NOMO-1 (cell line): Measurements from ENCODE around the gene GPN3.
A peak's percentile ranks its signal among the peaks of the same experiment; 100 is the strongest.
"Not testable (repeated sequence)": the region's sequence is repeated elsewhere in the genome, so short reads cannot be mapped to it uniquely, and the experiment has no call there.

Experiments
- DNase-seq, 2 experiments: peaks; one replicate each; lab custom pipeline; 2025; ENCODE audit not compliant: unreplicated experiment in 2 of 2; lab: John Stamatoyannopoulos, UW

GPN3 gene

DNA sequence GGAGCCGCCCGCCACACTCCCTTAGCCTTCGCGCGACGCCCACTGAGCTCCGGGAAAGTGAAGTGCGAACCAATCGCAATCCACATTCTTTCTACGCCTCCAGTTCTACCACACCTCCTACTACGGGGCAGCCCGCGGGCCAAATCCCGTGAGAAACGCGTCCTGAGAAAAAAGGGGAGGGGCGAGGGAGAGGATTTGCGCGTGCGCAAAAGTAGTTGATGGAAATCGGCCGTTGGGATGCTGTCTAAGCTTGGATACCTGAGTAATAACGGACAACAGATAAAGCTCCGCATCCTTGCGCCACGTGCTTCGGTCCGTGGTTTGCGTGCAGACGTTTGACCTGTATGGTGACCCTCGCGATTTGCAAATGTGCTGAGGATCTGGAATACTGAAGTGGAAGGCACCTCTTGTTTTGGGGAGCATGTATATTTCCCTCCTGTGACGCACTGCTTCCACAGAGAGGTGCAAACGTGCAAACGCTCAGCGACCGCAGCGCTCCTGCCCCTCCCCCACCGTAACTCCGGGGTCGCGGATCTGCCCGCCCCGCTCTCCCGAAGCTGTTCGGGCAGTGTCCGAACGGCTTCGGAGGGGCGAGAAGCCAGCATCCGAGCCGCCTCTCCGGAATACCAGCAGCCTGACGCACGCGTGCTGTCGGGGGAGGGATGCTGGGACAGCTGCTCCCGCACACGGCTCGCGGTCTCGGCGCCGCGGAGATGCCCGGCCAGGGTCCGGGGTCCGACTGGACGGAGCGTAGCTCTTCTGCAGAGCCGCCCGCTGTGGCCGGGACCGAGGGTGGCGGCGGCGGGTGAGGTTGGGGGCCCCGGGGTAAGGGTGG is at the start of gene GPN3, which contains the start of gene FAM216A:
TSS of gene GPN3 (minus strand) at position 44 of the 835 bp plus-strand sequence. CDS start 54 bp downstream, outside the sequence.
TSS of gene FAM216A (plus strand) at position 632 of the 835 bp plus-strand sequence. CDS start at position 663, 31 bp downstream.
- DNase-seq, result peak; percentile 98

DNA sequence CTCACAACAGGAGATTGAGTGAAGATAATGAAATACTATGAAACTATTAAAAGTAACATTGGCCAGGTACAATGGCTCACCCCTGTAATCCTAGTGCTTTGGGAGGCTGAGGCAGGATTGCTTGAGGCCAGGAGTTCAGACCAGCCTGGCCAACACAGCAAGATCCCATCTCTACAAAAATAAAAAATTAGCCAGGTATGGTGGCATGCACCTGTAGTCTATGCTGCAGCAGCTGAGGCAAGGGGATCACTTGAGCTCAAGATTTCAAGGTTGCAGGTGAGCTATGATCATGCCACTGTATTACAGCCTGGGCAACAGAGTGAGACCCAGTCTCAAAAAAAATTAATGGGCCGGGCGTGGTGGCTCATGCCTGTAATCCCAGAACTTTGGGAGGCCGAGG is 48.9 kb upstream of the GPN3 start:
- no peak for DNase-seq

DNA sequence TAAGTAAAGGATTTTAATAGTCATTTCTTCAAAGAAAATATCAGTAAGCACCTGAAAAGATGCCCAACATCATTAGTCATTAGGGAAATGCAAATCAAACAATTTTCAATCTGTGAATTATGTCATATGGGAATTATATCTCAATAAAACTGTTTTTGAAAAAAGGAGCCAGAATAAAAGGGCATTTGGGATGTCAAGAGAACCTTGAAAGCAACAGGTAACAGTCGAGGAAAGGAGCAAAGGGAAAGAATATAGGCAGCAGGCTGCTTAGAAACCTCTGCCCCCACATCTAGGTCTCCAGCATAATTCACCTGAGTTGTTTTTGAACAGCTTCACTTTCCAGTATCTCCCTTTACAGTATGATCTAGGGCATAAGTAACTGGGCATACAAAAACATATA is 46.3 kb upstream of the GPN3 start:
- DNase-seq, result no peak

GRCh38 chr12:110513842-110514241 is 45.8 kb upstream of the GPN3 start:
- no peak for DNase-seq

DNA sequence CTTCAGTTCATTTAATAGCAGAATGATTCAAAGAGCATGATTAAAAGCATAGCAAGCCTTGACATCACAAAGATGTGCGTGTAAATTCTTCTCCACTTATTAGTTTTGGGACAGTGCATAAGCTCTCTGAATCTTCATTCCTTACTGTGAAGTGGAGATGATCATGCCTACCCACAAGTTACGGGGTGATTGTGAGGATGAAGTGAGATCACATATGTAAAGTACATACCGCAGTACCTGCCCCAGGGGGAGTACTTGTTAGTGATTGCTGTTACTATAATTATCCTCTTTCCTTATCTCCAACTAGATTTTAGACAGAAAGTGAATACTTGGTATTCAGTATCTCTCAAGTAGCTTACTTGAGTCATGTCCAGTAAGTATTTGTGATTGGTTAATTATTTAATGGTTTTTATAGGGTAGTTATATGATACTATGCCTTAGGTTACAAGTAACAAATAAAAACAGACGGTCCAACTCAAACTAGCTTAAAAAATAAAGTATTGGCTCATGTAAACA is 40.1 kb upstream of the GPN3 start:
- DNase-seq, result no peak

GRCh38 chr12:110505332-110505731 is 37.3 kb upstream of the GPN3 start:
- DNase-seq, result no peak

- no peak for DNase-seq
These were observed 35.4 kb upstream of the GPN3 start for GRCh38 chr12:110503432-110503831.

DNA sequence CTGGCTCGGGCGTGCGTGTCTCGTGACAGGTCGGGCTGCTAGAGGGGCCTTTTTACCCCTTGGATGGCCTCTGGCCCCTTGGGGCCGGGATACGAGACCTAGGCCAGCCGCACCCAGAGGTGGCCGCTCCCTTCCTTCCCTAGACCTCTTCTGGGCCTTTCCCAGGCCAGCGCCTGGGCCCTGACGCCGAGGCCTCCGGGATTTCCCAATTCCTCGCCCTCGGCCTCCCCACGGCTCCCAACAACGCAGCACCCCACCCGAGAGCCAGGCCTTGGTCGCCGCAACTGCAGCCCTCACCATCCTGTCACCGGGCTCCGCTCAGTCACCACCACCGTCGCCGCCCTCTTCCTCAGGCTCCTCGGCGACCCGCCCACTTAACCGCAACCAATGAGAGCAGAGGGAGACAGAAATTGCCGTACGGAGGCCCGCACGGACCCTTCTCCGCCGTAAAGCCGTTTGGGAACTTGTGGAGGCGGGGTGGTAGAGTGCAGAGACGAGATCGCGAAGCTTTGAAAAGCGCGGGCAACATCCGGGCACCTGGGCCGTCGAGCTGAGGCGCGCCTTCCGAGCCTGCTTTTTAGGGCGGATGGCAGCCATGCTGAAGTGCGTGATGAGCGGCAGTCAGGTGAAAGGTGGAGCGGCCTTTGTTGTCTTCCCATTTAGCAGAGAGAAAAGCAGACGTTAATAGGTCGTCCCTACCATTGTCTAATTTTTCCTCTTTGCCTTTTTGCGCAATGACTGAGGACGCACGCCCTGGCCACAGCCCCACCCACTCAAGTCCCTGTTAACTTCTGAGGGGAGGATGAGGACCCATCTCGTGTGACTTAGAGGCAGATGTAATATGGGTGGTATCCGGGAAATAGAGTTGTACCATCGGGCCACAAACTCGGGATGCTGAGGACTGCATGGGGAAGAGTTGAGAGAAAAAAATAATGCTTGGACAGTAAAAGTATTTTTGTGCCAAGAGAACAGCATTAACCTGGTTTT is 34.0 kb upstream of the GPN3 start, which contains the start of the genes RAD9B and VPS29:
TSS of gene RAD9B (plus strand) at position 580 of the 987 bp plus-strand sequence. CDS start at position 587, 7 bp downstream.
TSS of gene VPS29 (minus strand) at position 360 of the 987 bp plus-strand sequence. CDS start at position 300, 60 bp downstream.
- peak; percentile 99 to 100 for DNase-seq

DNA sequence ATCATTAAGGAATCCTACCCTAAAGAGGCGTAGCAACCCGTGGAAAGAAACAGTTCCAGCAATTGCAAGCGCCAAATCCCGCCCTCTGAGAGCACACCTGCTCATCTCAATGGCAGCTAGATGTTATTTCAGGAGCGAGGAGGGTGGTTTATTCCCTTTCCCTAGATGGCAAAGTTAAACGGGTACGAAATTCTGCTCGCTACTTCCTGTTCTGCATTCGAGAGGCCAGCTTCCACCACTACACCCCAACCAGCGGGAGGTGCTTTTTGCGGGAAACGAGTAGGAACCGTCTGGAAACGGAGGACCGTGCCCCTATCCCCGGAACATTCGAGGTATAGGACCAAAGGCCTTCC is 33.3 kb upstream of the GPN3 start:
- DNase-seq, result peak; percentile 54 to 65

DNA sequence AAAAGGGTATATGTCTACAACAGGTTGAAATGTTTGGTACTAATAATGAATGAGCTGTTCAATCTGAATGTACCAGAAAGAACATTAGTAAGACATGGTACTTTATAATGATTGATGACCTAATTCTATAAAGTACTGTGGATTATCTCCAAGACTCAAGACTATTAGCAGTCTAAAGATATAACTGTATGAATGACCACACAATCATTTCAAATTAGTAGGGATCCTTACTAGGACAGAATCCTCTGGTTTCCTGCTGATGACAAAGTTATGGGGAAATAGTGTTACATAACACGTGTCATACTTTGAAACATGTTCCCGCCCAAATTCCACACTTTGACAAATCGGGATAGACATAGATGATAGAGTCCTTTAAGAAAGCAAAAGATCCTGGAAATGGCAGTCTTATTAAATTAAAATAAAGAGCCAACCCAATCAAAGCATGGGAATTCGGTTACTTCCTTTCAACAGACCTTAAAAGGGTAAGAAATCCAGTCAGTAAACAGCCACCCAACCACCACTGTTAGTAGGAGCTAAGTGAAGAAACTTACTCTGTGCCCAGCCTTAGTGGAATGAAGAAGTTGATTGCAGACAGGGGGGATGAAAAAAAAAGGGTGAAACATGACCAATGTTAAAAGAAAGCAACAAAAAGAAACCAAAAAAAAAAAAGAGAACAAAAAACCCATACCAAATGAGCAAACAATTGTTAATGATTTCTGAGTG is 31.1 kb upstream of the GPN3 start:
- DNase-seq, result peak; percentile 70 to 76

DNA sequence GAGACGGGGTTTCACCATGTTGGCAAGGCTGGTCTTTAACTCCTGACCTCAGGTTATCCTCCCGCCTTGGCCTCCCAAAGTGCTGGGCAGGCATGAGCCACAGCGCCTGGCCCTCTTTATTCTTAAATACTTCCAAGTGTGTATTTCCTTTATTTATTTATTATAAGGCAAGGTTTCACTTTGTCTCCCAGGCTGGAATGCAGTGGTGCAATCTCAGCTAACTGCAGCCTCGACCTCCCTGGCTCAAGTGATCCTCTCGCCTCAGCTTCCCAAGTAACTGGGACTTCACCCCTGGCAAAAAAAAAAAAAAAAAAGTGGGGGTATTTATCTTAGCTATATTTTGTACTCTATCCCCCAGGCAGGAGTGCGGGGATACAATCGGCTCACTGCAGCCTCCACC is 7.4 kb upstream of the GPN3 start:
- DNase-seq, result no peak

GRCh38 chr12:110467847-110468213 is 227 bp downstream of the GPN3 start:
- DNase-seq, result no peak

DNA sequence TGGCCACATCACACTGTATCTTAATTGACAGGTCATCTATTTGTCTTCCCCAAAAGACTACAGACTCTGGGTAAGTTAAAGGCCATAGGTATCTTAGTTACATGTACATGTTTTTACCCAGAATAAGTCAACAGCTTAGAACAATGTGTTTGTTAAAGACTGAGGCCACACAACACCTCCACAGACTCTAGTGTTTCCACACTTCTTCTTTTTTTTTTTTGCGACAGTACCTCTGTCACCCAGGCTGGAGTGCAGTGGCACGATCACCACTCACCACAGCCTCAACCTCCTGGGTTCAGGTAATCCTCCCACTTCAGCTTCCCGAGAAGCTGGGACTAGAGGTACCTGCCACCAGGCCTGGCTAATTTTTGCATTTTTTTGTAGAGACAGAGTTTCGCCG is 1.3 kb downstream of the GPN3 start:
- peak; percentile 15 to 31 for DNase-seq

DNA sequence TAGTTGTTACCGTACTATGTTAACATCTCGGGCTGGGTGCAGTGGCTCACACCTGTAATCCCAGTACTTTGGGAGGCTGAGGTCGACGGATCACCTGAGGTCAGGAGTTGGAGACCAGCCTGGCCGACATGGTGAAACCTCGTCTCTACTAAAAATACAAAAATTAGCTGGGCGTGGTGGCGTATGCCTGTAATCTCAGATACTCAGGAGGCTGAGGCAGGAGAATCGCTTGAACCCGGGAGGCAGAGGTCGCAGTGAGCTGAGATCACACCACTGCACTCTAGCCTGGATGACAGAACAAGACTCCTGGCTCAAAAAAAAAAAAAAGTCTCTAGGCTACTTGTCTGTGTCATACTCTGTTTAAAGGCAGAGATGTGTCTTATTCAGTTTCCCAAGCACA is 2.3 kb downstream of the GPN3 start:
- not testable (repeated sequence) for DNase-seq

- DNase-seq, result no peak
These were observed 3.0 kb downstream of the GPN3 start for GRCh38 chr12:110465024-110465423.

- DNase-seq, result not testable (repeated sequence)
These were observed 6.9 kb downstream of the GPN3 start for GRCh38 chr12:110461189-110461588.

DNA sequence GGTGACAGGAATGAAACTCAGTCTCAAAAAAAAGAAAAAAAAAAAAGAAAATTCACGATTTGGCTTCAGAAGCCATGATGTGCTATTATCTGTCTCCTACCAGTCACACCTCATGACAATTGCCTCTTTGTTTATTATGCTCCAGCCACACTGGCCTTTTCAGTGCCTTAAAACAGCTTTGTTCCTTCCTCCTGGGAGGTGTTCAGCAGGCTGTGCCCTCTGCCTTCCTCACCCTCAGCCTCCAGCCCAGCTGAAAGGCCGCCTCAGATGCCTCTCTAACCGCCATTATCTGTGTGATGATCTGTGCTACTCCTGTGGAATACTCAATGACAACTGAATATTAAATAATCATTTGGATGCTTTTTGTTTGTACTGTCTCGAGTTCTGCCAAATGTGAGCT is 9.3 kb downstream of the GPN3 start:
- no peak for DNase-seq

DNA sequence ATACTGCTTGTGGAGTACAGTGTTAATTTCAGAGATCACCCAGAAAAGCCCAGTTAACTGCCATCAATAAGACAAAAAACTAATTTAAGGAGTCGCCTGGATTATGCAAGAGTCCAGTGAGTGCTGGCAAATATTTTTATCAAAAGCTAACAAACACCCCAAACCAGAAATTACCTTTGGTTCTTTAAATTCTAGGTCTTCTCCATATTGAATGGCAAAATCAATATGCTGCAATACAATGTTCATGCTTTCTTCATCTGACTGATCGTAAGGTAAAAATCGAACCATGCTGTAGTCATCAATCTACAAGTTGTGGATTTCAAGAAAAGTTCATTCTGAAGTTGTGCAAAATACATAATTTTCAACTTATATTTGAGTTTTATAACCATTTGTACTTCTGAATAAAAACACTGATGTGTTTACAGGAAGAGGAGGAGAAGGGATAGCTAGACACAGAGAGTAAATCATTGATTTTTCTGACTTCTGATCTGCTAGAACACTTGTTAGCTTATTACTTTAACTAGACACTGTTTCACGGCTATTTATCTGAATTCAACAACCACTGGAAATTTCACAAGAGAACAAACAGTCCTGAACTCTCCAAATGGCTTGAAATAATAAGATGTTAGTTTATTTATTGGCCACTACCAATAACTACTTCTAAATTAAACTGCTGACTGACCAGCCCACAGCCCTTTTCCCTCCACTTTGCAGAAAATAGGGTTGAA is 14.3 kb downstream of the GPN3 start:
- DNase-seq, result no peak

DNA sequence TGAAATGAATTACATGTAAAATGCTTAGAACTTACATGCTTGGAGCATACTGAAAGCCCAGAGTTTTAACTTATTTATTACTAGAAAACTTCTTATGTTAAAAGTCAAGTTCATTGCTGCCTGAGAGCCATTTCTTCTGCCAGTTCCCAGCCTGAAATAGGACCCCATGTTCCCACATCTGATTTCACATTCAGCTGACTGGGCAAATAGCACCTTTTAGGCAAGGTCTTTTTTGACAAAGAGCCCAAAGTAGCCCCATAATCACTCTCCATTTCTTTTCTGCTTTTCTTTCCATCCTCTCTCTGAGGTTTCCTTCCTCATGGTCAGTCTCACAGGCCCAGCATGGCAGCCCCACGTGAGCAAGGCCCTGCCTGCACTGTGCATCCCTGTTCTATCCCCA is 16.8 kb downstream of the GPN3 start:
- no peak for DNase-seq
